Measurements from ENCODE around the gene HAGH.

Gene HAGH

GRCh38 chr16:1861730-1862129 is 35.1 kb upstream of the HAGH start:
- peaks cover 21% of the 10 kb centered on the region; the same call in 1 of the 2 replicates for H3K27me3 ChIP-seq

GRCh38 chr16:1859650-1860049 is 33.0 kb upstream of the HAGH start:
- no peak overlapping the region for H3K9ac ChIP-seq
- H4K20me1 ChIP-seq: no peaks in the 10 kb centered on the region
- peak overlapping the region; percentile 40 for H3K4me2 ChIP-seq
- H3K27ac ChIP-seq: no peak overlapping the region
- TF ChIP-seq Cebpa-rat (IDR thresholded peaks at IDR 0.05): no peak
- H3K36me3 ChIP-seq: no peaks in the 10 kb centered on the region
- H3K27me3 ChIP-seq: peaks cover 21% of the 10 kb centered on the region; the same call in 1 of the 2 replicates
- H3K9me3 ChIP-seq: no peaks in the 10 kb centered on the region
- peaks cover 8% of the 10 kb centered on the region for H3K4me1 ChIP-seq
- no peak overlapping the region for H3K4me3 ChIP-seq

More at GRCh38 chr16:1861730-1862129, 35.1 kb upstream of the HAGH start:
- H3K4me3 ChIP-seq: no peak overlapping the region
- H3K9me3 ChIP-seq: no peaks in the 10 kb centered on the region
- no peak overlapping the region for H3K9ac ChIP-seq
- peaks cover 8% of the 10 kb centered on the region for H3K4me1 ChIP-seq
- H3K36me3 ChIP-seq: no peaks in the 10 kb centered on the region
- TF ChIP-seq Cebpa-rat (IDR thresholded peaks at IDR 0.05): no peak
- H3K27ac ChIP-seq: no peak overlapping the region
- no peak overlapping the region for H3K4me2 ChIP-seq
- no peaks in the 10 kb centered on the region for H4K20me1 ChIP-seq

DNA sequence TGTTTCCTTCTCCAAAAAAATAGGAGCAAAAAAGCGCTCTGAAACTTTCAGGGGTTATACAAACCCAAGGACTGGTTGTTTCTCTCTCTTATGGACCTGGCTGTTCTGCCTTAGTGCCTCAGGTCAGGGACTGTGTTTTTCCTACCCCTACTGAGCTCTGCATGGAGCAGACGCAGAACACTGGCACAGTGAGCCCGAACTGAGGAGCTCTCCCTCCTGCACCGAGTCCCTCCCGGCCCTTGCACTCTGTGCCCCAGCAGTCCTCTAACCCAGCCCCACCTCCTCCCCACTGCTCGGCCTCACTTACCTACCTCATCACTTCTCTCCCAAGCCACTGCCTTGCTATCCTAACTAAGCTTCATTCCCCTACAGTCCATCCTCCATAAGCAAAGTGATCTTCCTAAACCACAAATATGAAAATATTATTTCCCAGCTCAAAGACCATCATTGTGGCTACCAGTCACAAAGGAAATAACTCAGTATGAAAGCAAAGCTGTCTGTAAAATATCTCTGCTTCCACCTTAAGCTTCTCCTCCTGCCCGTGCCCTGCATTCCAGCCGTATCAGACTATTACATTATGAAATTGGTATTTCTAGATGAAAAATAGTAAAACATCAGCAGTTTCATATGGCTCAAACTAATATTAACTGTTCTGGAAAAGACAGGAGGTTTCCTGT is 31.7 kb upstream of the HAGH start:
- Histone ChIP-seq H3K9ac (no peak overlapping the region), H3K27ac (no peak overlapping the region), H3K4me2 (no peak overlapping the region), H3K36me3 (no peaks in the 10 kb centered on the region), H3K4me3 (no peak overlapping the region), H3K27me3 (peaks cover 21% of the 10 kb centered on the region; the same call in 1 of the 2 replicates), H4K20me1 (no peaks in the 10 kb centered on the region), H3K9me3 (no peaks in the 10 kb centered on the region), H3K4me1 (peaks cover 8% of the 10 kb centered on the region)
- no peak for TF ChIP-seq Cebpa-rat (IDR thresholded peaks at IDR 0.05)

DNA sequence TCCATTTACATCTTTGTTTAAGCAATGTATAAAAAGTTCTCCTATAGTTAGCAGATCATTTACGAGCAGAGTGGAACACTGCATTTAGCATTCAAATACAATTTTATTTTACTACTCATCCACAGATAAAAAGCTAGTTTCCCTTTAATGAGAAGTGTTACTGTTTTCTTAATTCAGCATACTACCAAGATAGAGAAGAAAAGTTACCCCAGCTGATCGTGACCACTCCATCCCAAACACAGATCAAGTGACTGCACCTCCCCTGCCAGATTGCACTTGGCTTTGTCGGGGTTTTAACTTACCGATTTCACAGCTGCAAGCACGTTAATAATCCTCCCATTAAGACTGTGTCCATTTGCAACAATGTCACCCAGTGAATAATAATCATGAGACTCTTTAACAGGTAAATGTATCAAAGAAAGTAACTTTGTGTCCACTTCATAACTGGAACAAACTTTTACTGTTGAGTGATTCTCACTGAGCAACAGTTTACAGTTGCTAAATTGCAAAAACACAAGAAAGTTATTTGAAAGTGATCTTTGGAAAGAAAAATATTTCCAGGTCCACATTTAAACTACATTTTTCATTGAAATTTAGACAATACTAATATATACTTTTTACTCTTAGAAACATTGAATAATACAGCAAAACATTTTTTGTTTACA is 30.9 kb upstream of the HAGH start:
- TF ChIP-seq Cebpa-rat (IDR thresholded peaks at IDR 0.05): no peak
- no peak overlapping the region for H3K4me2 ChIP-seq
- H3K27ac ChIP-seq: no peak overlapping the region

DNA sequence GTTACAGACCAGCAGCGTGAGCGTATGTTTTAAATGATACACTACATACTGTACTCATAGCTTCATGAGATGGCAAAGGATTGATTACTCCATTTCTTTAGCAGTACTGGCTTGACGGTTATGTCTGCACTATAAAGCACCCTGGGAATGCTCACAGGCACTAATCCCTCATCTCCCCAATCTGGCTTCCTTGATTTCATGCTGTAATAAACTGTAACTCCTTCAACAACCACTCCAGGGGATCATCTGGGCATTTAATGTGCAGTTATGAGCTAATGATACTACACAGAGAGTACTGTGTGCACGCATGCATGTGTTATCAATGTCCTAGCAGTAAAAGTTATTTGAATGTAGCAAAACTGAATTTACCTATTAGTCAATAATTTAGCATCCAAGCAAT is 25.2 kb upstream of the HAGH start:
- H3K36me3 ChIP-seq: no peaks in the 10 kb centered on the region
- H3K4me1 ChIP-seq: no peaks in the 10 kb centered on the region; the same call in 1 of the 2 replicates
- no peak overlapping the region for H3K4me2 ChIP-seq
- H3K27me3 ChIP-seq: no peaks in the 10 kb centered on the region
- no peaks in the 10 kb centered on the region for H4K20me1 ChIP-seq
- TF ChIP-seq Cebpa-rat (IDR thresholded peaks at IDR 0.05): no peak
- no peak overlapping the region for H3K9ac ChIP-seq
- H3K4me3 ChIP-seq: no peak overlapping the region
- H3K27ac ChIP-seq: no peak overlapping the region
- no peaks in the 10 kb centered on the region for H3K9me3 ChIP-seq

More for the DNA sequence above, 30.9 kb upstream of the HAGH start:
- H3K36me3 ChIP-seq: no peaks in the 10 kb centered on the region
- H3K9ac ChIP-seq: no peak overlapping the region
- H4K20me1 ChIP-seq: no peaks in the 10 kb centered on the region
- H3K4me1 ChIP-seq: peaks cover 8% of the 10 kb centered on the region
- H3K27me3 ChIP-seq: peaks cover 21% of the 10 kb centered on the region; the same call in 1 of the 2 replicates
- no peaks in the 10 kb centered on the region for H3K9me3 ChIP-seq
- H3K4me3 ChIP-seq: no peak overlapping the region

DNA sequence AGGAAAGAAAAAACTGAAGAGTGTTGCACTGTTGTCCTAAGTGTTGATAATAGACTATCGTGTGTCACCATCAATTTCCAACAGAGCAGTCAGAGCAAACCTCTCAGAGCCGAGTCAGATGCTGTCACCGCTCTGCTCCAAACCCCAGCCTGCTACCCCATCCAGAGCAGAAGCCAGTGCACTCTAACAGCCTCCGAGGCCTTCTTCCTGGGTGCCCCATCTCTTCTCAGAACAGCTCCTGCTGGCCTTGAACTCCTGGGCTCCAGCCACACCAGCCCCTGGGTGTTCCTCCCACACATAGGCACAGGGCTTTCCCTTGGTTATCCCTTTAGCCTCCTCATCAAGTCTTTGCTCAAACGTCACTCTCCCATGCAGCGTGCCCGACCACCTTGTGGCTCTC is 24.4 kb upstream of the HAGH start:
- no peak for TF ChIP-seq Cebpa-rat (IDR thresholded peaks at IDR 0.05)
- Histone ChIP-seq H4K20me1 (no peaks in the 10 kb centered on the region), H3K9me3 (no peaks in the 10 kb centered on the region), H3K4me3 (no peak overlapping the region), H3K4me1 (no peaks in the 10 kb centered on the region; the same call in 1 of the 2 replicates), H3K9ac (no peak overlapping the region), H3K4me2 (no peak overlapping the region), H3K27ac (no peak overlapping the region), H3K27me3 (no peaks in the 10 kb centered on the region), H3K36me3 (no peaks in the 10 kb centered on the region)

- H4K20me1 ChIP-seq: no peaks in the 10 kb centered on the region
- no peaks in the 10 kb centered on the region for H3K27me3 ChIP-seq
- no peaks in the 10 kb centered on the region for H3K9me3 ChIP-seq
- H3K4me3 ChIP-seq: no peak overlapping the region
- no peaks in the 10 kb centered on the region for H3K4me1 ChIP-seq
- no peak overlapping the region for H3K9ac ChIP-seq
- no peaks in the 10 kb centered on the region for H3K36me3 ChIP-seq
- no peak overlapping the region for H3K4me2 ChIP-seq
- H3K27ac ChIP-seq: no peak overlapping the region
- TF ChIP-seq Cebpa-rat (IDR thresholded peaks at IDR 0.05): no peak
These were observed 19.8 kb upstream of the HAGH start for GRCh38 chr16:1846416-1846815.

DNA sequence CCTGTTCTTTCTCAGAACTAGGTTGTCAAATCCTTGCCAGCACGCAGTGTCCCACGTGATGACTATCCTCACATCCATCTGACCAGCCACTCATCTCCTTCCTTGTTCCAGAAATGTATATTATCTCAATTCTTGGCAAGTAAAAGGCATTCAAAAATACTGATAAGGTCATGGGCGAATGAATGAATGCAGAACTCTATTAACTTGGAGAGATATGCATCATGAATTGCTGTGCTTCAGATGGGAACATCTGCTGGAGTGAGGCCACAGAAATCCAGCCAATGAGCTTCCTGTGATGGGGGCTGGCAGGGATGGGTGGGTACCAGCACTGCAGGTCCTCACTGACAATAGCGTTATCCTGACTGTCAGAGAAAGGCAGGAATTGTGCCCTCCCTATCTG is 19.4 kb upstream of the HAGH start:
- no peaks in the 10 kb centered on the region for H3K36me3 ChIP-seq
- H3K4me3 ChIP-seq: no peak overlapping the region
- H3K9me3 ChIP-seq: no peaks in the 10 kb centered on the region
- no peak overlapping the region for H3K27ac ChIP-seq
- no peaks in the 10 kb centered on the region for H3K4me1 ChIP-seq
- no peak for TF ChIP-seq Cebpa-rat (IDR thresholded peaks at IDR 0.05)
- H3K4me2 ChIP-seq: no peak overlapping the region
- H3K27me3 ChIP-seq: no peaks in the 10 kb centered on the region
- H3K9ac ChIP-seq: no peak overlapping the region
- H4K20me1 ChIP-seq: no peaks in the 10 kb centered on the region

DNA sequence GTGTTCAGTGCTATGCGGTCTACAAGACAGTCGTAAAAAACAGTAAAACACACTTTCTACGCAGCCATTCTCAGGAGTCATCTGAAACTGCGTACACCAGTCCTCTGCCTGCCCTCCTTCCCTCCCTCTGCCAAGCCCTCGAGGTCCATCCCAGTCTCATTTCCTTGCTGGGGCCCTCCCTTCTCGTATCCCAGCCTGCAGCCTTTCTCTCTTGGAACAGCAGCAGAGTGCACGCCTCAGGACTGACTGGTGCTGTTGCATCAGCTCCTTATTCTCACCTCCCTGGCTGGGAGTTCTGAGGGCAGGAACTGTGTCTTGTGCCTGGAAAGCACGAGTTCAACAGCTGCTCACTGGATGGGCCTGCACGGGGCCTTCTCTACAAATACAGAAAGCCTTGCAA is 12.9 kb upstream of the HAGH start:
- Histone ChIP-seq H3K9me3 (no peaks in the 10 kb centered on the region), H3K4me2 (no peak overlapping the region), H3K9ac (no peak overlapping the region), H3K27ac (no peak overlapping the region), H3K36me3 (no peaks in the 10 kb centered on the region), H3K4me1 (no peaks in the 10 kb centered on the region), H3K4me3 (no peak overlapping the region), H3K27me3 (no peaks in the 10 kb centered on the region), H4K20me1 (no peaks in the 10 kb centered on the region)
- TF ChIP-seq Cebpa-rat (IDR thresholded peaks at IDR 0.05): no peak

DNA sequence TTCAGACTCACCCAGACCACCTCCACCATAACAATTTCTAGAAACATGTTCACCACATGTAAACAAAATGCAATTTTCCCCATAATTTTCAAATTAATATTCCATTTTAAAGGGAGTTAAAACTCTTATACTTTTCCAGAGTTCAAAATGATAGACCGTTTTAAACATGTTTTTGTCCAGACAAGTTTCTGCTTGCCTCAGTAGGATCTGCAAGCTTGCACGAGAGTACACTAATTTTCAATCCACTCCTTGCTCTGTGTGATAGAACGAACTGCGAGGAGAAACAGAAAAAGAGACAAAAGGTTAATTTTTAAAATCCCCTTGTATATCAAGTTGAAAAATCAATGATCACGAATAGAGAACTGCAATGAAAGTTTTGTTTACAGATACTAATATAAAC is 7.5 kb upstream of the HAGH start:
- peaks cover 14% of the 10 kb centered on the region; the same call in 1 of the 2 replicates for H3K36me3 ChIP-seq
- H3K4me1 ChIP-seq: peaks cover 8% of the 10 kb centered on the region
- H3K4me2 ChIP-seq: no peak overlapping the region
- no peak overlapping the region for H3K27ac ChIP-seq
- H3K9me3 ChIP-seq: no peaks in the 10 kb centered on the region
- no peak for TF ChIP-seq Cebpa-rat (IDR thresholded peaks at IDR 0.05)
- no peak overlapping the region for H3K4me3 ChIP-seq
- no peak overlapping the region for H3K9ac ChIP-seq
- peaks cover 13% of the 10 kb centered on the region for H4K20me1 ChIP-seq
- H3K27me3 ChIP-seq: no peaks in the 10 kb centered on the region

All from BLaER1 (cell line).